H1 (cell line): ENCODE data around the gene MACROH2A1. TPM values are rescaled to one million over a fixed set of nuclear protein-coding genes. Genes with fewer than 3 reads are reported as not detected.

Experiments used
- ATF2 ChIP-seq: IDR thresholded peaks from 2 replicates; pipeline ENCODE4 v1.6.1; 2012; ENCODE audit warnings: low read length, inconsistent platforms
- ATF3 ChIP-seq: IDR thresholded peaks from 2 replicates; pipeline ENCODE4 v1.6.1; 2011; ENCODE audit warnings: low read depth, mild to moderate bottlenecking, low read length; ENCODE audit not compliant: insufficient read depth
- CEBPB ChIP-seq: IDR thresholded peaks from 2 replicates; pipeline ENCODE4 v1.6.1; 2012; ENCODE audit warnings: low read depth, low read length
- E2F6 ChIP-seq: IDR thresholded peaks from 2 replicates; pipeline ENCODE4 v1.6.1; 2012; ENCODE audit warnings: inconsistent platforms
- EGR1 ChIP-seq: IDR thresholded peaks from 2 replicates; pipeline ENCODE4 v1.6.1; 2011; ENCODE audit warnings: low read depth, low read length, borderline replicate concordance
- GABPA ChIP-seq: IDR thresholded peaks from 2 replicates; pipeline ENCODE4 v1.6.1; 2011; ENCODE audit warnings: mild to moderate bottlenecking, low read length, moderate library complexity, borderline replicate concordance; ENCODE audit not compliant: insufficient read depth
- JUN ChIP-seq: IDR thresholded peaks from 2 replicates; pipeline ENCODE4 v1.6.1; 2011; ENCODE audit warnings: low read depth, mild to moderate bottlenecking, improper control_type of control experiment, low read length
- KDM1A ChIP-seq: fragments of 200-600, 300-600 bp; sonication (generic); IDR thresholded peaks from 2 replicates; pipeline ENCODE4 v1.7.1; 2016; ENCODE audit warnings: mild to moderate bottlenecking, low read length, borderline replicate concordance
- KDM4A ChIP-seq: IDR thresholded peaks from one replicate; pipeline ENCODE4 v1.7.1; 2012; ENCODE audit warnings: low read depth, mild to moderate bottlenecking, moderate library complexity, low read length, inconsistent platforms; ENCODE audit not compliant: severe bottlenecking
- MAFK ChIP-seq: IDR thresholded peaks from 2 replicates; pipeline ENCODE4 v1.6.1; 2012; ENCODE audit warnings: low read depth, mild to moderate bottlenecking, improper control_type of control experiment, low read length
- NANOG ChIP-seq: IDR thresholded peaks from 2 replicates; pipeline ENCODE4 v1.6.1; 2011; ENCODE audit warnings: low read length, low read depth, mild to moderate bottlenecking, inconsistent platforms; ENCODE audit not compliant: insufficient read depth, poor library complexity, severe bottlenecking
- PHF8 ChIP-seq: fragments of 200-600 bp; sonication (generic); conservative IDR thresholded peaks from 2 replicates; pipeline ENCODE4 v1.7.1; 2012; ENCODE audit warnings: low read depth, mild to moderate bottlenecking, inconsistent platforms, low read length, moderate library complexity
- POLR2A ChIP-seq, 2 experiments: IDR thresholded peaks; 1 replicate in 1 of 2; 2 replicates in 1 of 2; pipeline ENCODE4 v1.6.1; 2011; ENCODE audit warnings: low read depth in 2 of 2, low read length in 2 of 2, mild to moderate bottlenecking in 2 of 2; ENCODE audit errors: control extremely low read depth in 1 of 2
- POLR2AphosphoS5 ChIP-seq: IDR thresholded peaks from 2 replicates; pipeline ENCODE4 v1.6.1; 2011; ENCODE audit warnings: low read depth, low read length
- RFX5 ChIP-seq: IDR thresholded peaks from 2 replicates; pipeline ENCODE4 v1.6.1; 2011; ENCODE audit warnings: low read depth, low read length, improper control_type of control experiment, borderline replicate concordance
- RNF2 ChIP-seq: fragments of 200-900, 300-1000 bp; sonication (generic); IDR thresholded peaks from 2 replicates; pipeline ENCODE4 v1.7.1; 2016; ENCODE audit warnings: borderline replicate concordance, low read depth, mild to moderate bottlenecking, antibody characterized with exemption, low read length; ENCODE audit not compliant: poor library complexity, severe bottlenecking; ENCODE audit errors: missing control alignments
- SIRT6 ChIP-seq: IDR thresholded peaks from one replicate; pipeline ENCODE4 v1.7.1; 2012; ENCODE audit warnings: low read length, inconsistent platforms
- SP1 ChIP-seq: IDR thresholded peaks from 2 replicates; pipeline ENCODE4 v1.6.1; 2011; ENCODE audit warnings: low read depth, low read length
- SP4 ChIP-seq: IDR thresholded peaks from 2 replicates; pipeline ENCODE4 v1.6.1; 2012; ENCODE audit warnings: low read length, inconsistent platforms
- TAF7 ChIP-seq: optimal IDR thresholded peaks from 2 replicates; pipeline ENCODE3; 2011; ENCODE audit warnings: low read depth, mild to moderate bottlenecking, inconsistent platforms, low read length, moderate library complexity, borderline replicate concordance
- TCF12 ChIP-seq: IDR thresholded peaks from 2 replicates; pipeline ENCODE4 v1.6.1; 2011; ENCODE audit warnings: low read depth, mild to moderate bottlenecking, low read length
- TEAD4 ChIP-seq: IDR thresholded peaks from 2 replicates; pipeline ENCODE4 v1.6.1; 2012; ENCODE audit warnings: low read depth, low read length, inconsistent platforms, mixed read lengths
- polyA plus RNA-seq, 7 experiments: library from polyadenylated mRNA; depleted of rRNA in 3 of 7; stranded (reverse) in 5 of 7; unstranded in 2 of 7; fragments of >200 nt in 5 of 7; fragments of 200-250 nt in 2 of 7; gene quantifications; 1 replicate in 5 of 7; 2 replicates in 1 of 7; 4 replicates in 1 of 7; pipeline versions ENCODE4 v1.2.1 to v1.2.3, GENCODE V29; 2011 to 2013; ENCODE audit warnings: missing spikeins in 2 of 7, mixed read lengths in 2 of 7
- total RNA-seq: library from RNA; stranded (reverse); fragmentation: NEBNext Ultra II Directional; extraction: Animal tissue kit (Norgen Biotek cat#: 25700); gene quantifications from 2 replicates; pipeline ENCODE4 v1.2.1, GENCODE V29; 2021

The MACROH2A1 gene
- total and polyA plus RNA-seq, 2 of the 8 experiments (the other 6 are each of a cell fraction or from before 2014, with no cell fraction given), result 60.0 to 92.3 TPM

GRCh38 chr5:135399794-135400542 is 937 bp upstream of the MACROH2A1 start (continued):
- TF ChIP-seq RFX5, result no peak
- no peak for TF ChIP-seq TAF7
- peak; percentile 61; the same call in 1 of the 2 replicates for TF ChIP-seq E2F6
- no peak for TF ChIP-seq JUN
- no peak for TF ChIP-seq SIRT6
- no peak for TF ChIP-seq KDM4A
- TF ChIP-seq POLR2A (IDR thresholded peaks at IDR 0.05; ENCODE audit: control extremely low read depth in 1 of 2, low read depth in 2 of 2, low read length in 2 of 2), result no peak
- TF ChIP-seq CEBPB, result no peak
- peak; percentile 34; the same call in 1 of the 2 replicates for TF ChIP-seq POLR2AphosphoS5
- TF ChIP-seq KDM1A, result no peak
- no peak for TF ChIP-seq PHF8
- no peak for TF ChIP-seq SP4
- no peak for TF ChIP-seq ATF3
- TF ChIP-seq GABPA, result no peak
- TF ChIP-seq ATF2, result no peak
- 0 out of 2 replicates have a peak, but pooled peaks have one; percentile 81 for TF ChIP-seq TCF12
- TF ChIP-seq TEAD4, result no peak
- peak; percentile 43; the same call in 1 of the 2 replicates for TF ChIP-seq EGR1
- no peak for TF ChIP-seq RNF2
- no peak for TF ChIP-seq MAFK
- TF ChIP-seq NANOG, result peak; percentile 97
- TF ChIP-seq SP1, result peak; percentile 75; the same call in 1 of the 2 replicates
